Stimulated activated CD4-positive, alpha-beta T cell treated with anti-CD3 and anti-CD28 coated beads, Interleukin-15, amount 100 ng/mL, for 48 hours (primary cell): ENCODE data around the gene NRXN2.

Experiments
- DNase-seq, 2 donors: peaks; one replicate each; pipeline ENCODE4 v3.0.0-alpha.2; 2020; ENCODE audit warnings: low read depth in 2 of 2

Gene NRXN2

DNA sequence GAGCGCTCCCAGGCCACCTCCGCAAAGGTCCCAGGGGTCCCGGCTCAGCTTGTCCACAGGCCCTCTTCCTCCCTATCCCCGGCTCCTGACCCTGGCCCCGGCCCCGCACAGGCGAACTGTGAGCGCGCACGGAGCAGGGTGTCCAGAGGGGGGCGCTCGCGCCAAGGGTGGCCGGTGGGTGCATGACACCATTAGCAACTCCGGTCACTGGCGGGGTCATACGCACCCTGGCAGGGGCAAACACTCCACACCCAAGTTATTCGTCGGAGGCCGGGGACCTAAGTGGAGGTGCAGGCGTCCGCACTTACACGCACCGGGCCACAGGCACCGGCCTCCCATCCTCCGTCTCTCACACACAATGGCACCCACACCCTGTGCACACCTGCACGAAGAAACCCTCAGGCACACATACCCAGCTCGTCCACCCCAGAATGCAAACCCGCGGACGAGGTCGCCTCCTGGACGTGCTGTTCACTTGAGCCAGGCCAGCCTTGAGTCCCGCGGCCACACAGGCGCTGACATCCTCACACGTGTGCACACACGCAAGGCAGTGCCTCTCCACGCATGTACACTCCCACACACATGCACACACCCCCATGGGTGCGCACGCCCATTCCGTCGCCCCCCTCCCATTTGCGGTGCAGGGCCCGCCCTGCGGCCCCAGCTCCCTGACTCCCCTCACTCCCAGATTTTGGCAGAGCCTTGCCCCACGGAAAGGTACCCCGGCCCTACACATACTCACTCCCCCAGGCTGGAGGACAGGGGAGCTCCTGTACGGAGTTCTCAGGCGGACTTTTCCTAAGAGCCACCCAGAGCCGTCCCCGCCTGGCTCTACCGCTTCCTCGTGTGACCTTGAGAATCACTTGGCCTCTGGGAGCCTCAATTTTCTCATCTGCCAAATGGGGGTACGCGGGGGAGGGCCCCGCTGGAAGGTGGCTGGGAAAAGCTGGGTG is 20.9 kb upstream of the NRXN2 start, which contains the start of gene RASGRP2:
Gene RASGRP2 (minus strand): TSS at position 552 of the 953 bp plus-strand sequence. CDS start 1,276 bp downstream, outside the sequence.
- DNase-seq = peak; percentile 56 to 70

DNA sequence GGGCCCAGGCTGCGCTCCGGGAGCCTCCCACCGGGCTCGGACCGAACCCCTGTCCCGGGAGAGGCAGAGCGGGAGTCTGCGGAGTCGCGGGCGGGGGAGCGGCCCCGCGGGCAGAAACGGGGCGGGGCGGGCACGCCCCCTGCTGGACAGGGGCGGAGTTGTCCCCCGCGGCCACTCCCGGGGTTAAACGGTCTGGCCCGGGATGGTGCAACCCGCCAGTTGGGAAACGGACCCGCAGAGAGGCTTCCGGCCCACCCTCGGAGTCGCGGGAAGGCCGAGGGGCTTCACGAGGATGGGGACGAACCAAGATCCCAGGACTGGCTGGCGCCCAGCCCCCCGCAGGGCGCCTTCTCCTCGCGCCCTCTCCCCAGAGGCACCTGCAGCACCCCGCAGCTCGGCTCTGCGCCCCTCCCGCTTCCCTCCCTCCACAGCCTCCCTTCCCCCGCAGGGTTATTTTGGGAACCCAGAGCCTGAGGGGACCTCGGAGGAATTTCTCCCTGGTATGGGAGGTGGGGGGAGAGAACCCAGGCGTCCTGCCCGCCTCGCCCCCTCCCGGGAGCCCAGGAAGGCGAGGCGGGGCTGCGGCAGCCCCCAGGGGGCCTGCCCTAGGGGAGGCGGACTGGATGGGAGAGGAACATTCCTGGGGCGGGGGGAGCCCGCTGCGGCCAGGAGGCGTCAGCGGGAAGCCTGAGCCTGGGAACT is 20.0 kb upstream of the NRXN2 start:
- peak in 1 of 2 donors; percentile 68 for DNase-seq

GRCh38 chr11:64742087-64742888 is 19.3 kb upstream of the NRXN2 start:
- no peak for DNase-seq

DNA sequence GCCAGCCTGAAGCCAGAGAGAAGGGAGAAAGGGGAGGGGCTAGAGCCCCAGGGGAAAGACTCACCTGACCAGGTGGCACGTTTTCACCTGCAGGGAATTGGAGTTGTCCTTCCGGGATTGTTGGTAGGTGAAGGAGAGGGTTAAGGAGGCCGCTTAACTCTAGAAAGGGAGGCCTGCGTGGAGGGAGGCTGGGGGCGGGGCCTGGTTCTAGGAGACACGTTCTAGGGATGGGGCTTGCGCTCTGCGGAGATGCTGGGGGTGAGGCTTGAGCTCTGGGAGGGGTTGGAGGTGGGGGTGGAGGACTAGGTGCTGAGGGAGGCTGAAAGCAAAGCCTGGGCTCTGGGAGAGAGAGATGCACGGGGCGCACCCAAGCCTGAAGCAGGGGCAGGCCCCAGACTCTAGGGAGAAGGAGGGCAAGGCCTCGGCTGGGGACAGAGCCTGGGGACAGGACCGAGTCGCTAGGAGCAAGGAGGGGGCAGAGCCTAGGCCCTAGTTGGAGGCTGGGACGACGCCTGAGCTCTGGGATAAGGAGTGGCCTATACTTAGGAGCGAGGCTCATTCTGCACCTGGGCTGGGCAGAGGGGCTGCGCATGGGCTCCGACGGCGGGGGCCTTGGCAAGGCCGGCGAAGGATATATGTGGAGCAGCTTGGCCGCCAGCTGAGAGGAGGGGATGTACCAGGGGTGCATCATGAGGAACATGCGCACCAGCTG is 18.5 kb upstream of the NRXN2 start:
- no peak for DNase-seq

GRCh38 chr11:64739871-64740270 is 16.9 kb upstream of the NRXN2 start:
- no peak for DNase-seq

DNA sequence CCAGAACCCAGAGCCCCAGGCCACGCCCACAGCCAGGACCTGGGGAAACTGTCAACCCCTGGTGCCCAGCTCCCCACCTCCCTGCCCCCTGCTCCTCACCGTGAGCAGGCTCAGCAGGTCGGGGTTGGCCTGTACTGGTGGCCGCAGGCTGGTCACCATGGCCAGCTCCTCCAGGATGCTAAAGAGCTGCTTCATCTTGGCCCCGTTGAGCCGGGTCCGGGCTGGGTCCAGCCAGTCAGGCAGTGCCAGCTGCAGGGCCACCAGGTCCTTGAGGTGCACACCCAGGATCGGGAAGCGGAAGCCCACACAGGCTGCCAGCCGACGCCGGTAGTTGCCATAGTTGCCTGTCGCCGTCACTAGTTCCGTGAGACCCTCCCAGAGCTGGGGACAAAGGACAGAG is 13.7 kb upstream of the NRXN2 start:
- DNase-seq = no peak

GRCh38 chr11:64735725-64736259 is 12.8 kb upstream of the NRXN2 start:
- DNase-seq = no peak

DNA sequence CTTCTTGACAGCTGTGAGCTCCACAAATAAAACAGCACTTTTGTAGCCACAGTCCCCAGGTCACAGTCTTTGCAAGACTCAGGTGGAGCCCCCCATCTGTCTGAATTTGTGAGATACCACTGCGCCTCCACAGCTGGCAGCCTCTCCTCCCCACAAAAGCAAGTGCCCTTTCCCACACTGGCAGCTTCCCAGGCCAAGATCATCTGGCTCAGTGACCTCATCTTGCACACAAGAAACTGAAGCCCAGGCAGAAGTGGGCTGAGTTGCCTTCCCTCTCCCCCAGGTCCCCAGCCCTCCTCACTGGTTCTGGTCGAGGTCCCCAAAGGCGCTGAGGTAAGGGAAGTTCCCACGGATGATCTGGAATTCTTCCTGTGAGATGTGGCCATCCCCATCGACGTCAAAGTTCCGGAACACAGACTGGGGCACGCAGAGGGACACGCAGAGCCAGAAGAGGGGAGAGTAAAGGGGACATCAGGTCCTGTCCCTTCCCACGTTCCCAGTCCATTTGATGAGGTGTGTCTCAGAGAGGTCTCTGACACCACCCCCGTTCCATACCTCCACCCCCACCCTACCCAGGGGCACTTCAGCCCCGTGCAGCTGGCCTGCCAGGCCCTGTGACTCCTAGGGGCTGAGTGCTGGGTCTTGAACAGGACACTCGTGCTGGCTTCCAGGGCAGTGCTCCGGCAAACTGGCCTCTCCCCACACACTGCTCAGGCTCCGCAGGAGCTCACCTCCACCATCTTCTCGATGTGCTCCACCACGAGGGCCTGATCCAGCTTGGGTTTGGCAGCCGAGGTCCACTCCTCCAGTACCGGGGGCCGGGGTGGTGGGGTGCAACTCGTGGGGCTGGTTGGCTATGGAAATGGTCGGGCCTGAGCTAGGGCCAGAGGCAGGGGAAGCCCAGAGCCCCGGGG is 12.1 kb upstream of the NRXN2 start:
- no peak for DNase-seq

- DNase-seq = no peak
Observed at GRCh38 chr11:64731601-64732000, 8.6 kb upstream of the NRXN2 start.

GRCh38 chr11:64729851-64730382 is 6.9 kb upstream of the NRXN2 start:
- DNase-seq = no peak

- DNase-seq = no peak
Observed at GRCh38 chr11:64728757-64729365, 5.9 kb upstream of the NRXN2 start.

DNA sequence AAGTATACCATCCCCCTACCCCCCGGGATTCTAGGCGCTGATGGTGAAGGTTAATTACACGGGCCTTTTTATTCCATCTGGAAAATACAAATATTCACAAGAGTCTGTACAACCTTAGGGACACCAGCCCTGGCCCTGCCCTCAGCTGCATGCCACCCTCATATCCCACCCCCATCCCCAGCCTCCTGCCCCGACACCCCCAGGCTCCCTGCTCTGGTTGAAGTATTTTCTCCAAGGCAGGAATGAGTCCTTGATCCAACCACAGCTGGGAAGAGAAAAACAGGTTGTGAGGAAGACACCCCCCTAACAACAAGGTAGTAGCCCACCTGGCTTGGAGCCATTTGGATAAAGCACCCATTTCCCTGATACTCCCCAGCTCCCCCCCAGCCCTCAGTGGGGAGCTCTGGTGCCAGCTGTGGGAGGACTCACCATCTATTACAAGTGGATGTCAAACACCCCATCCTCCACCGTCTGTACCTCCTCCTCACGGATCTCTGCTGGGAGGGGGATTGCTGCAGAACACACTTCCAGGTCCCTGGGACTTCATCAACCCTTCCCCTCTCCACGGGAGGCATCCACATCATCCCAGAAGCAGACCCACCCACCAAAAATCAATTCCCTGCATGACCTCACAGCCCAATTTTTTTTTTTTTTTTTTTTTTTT is 4.0 kb upstream of the NRXN2 start:
- no peak for DNase-seq

- no peak for DNase-seq
Observed at GRCh38 chr11:64726211-64726641, 3.2 kb upstream of the NRXN2 start.

- DNase-seq = no peak
Observed at GRCh38 chr11:64724863-64725532, 2.0 kb upstream of the NRXN2 start.

DNA sequence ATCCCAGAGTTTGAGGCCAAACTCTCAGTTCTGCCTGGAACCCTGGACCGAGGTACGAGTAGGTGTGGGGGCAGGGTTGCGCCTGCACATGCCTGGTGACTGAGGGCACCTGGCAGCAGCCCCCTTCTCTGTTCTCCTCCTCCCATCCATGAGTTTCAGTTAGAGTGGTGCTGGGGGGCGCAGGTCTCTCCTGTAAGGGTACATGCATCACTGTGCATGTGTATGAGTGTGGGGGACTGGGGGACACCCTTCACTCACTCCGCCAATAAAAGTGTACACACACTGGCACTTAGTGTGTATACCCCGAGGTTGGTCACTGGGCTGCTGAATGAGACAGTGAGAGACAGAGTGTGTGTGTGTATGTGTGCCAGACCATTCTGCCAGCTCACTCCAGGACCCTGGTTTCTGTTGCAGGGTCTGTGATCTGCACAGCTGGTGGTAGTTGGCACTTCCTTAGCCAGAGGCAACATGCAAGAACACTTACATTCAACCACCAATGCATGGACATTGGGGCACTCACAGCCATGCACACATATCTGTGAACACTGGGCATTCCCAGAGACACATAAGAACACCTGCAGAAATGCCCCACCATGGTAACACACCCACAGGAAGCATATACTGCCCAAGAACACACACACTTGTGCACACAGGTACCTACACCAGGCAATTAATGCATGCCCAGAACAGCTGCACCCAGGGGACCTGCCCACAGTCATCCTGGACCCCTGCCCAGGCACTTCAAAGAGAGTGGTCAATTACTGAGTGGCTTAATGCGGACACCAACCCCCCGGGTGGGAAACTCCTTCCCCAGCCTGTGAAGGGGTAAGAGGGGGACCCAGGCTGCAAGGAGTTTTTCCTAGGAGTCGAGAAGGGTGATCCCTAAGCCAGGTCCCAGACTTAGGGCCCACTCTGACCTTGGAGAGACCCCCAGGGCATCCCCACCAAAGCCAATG is 1.2 kb upstream of the NRXN2 start:
- DNase-seq = no peak

- no peak for DNase-seq
Observed at GRCh38 chr11:64722141-64723065, 594 bp downstream of the NRXN2 start.
